ENCODE results near the gene ATP8A2.

DNA sequence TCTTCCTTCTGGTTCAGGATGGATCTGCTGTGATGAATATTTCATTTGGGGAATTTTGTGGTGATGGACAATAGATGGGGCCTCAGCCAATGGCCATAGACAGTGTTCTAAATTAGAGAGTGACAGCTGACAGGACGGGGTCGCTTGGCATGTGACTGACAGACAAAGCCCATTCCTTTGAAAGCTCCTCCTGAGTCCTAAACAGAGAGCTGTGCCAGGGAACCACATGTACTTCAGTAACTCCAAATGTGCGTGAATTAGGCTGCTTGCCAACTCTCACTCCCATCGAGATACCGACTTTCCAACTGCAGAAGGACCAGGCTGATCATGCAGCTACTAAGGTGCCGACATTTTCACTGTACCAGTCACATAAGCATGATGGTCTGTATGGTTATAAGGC, 492.3 kb downstream of the ATP8A2 start:
- no peak for TF ChIP-seq EP300 (IDR thresholded peaks at IDR 0.05)
- TF ChIP-seq, protein P1, sequence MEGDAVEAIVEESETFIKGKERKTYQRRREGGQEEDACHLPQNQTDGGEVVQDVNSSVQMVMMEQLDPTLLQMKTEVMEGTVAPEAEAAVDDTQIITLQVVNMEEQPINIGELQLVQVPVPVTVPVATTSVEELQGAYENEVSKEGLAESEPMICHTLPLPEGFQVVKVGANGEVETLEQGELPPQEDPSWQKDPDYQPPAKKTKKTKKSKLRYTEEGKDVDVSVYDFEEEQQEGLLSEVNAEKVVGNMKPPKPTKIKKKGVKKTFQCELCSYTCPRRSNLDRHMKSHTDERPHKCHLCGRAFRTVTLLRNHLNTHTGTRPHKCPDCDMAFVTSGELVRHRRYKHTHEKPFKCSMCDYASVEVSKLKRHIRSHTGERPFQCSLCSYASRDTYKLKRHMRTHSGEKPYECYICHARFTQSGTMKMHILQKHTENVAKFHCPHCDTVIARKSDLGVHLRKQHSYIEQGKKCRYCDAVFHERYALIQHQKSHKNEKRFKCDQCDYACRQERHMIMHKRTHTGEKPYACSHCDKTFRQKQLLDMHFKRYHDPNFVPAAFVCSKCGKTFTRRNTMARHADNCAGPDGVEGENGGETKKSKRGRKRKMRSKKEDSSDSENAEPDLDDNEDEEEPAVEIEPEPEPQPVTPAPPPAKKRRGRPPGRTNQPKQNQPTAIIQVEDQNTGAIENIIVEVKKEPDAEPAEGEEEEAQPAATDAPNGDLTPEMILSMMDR (IDR thresholded peaks at IDR 0.05), result no peak
- no peak for TF ChIP-seq POLR2A (IDR thresholded peaks at IDR 0.05)
- TF ChIP-seq POLR2AphosphoS5 (IDR thresholded peaks at IDR 0.05), result no peak
